SKM-1 (cell line): ENCODE measurements around the gene FSCN2.
"Not testable (repeated sequence)": the region's sequence is repeated elsewhere in the genome, so short reads cannot be mapped to it uniquely, and the experiment has no call there.

ENCODE experiments used
- DNase-seq: peaks from one replicate; lab custom pipeline; 2025; ENCODE audit not compliant: unreplicated experiment; lab: John Stamatoyannopoulos, UW

Gene FSCN2

GRCh38 chr17:81524039-81524864 lies 3.9 kb upstream of the FSCN2 start:
- no peak for DNase-seq

GRCh38 chr17:81524865-81525159 lies 3.4 kb upstream of the FSCN2 start:
- DNase-seq: no peak

GRCh38 chr17:81526662-81527571 lies 1.3 kb upstream of the FSCN2 start:
- DNase-seq: no peak

GRCh38 chr17:81528384-81528650 lies 140 bp downstream of the FSCN2 start:
- no peak for DNase-seq

GRCh38 chr17:81528651-81529436 lies 667 bp downstream of the FSCN2 start:
- no peak for DNase-seq

GRCh38 chr17:81529437-81529803 lies 1.2 kb downstream of the FSCN2 start:
- DNase-seq: no peak

GRCh38 chr17:81531013-81531412 lies 2.8 kb downstream of the FSCN2 start:
- DNase-seq: not testable (repeated sequence)

GRCh38 chr17:81531998-81532404 lies 3.8 kb downstream of the FSCN2 start:
- not testable (repeated sequence) for DNase-seq

GRCh38 chr17:81532490-81533287 lies 4.5 kb downstream of the FSCN2 start:
- no peak for DNase-seq

- no peak for DNase-seq
These were observed 5.4 kb downstream of the FSCN2 start for GRCh38 chr17:81533339-81534141.

GRCh38 chr17:81534157-81535006 lies 6.2 kb downstream of the FSCN2 start:
- DNase-seq: no peak

GRCh38 chr17:81535007-81535328 lies 6.8 kb downstream of the FSCN2 start:
- no peak for DNase-seq

GRCh38 chr17:81535480-81536298 lies 7.5 kb downstream of the FSCN2 start:
- no peak for DNase-seq

GRCh38 chr17:81536299-81537290 lies 8.4 kb downstream of the FSCN2 start:
- no peak for DNase-seq

GRCh38 chr17:81537343-81537855 lies 9.2 kb downstream of the FSCN2 start:
- no peak for DNase-seq

GRCh38 chr17:81537856-81538555 lies 9.8 kb downstream of the FSCN2 start:
- no peak for DNase-seq
